BJ (cell line): Measurements from ENCODE around the gene COL27A1. TPM values are rescaled to one million over a fixed set of nuclear protein-coding genes. Genes with fewer than 3 reads are reported as not detected.

Source experiments
- CTCF ChIA-PET: fragments of 350-600 bp; formaldehyde crosslinking; extraction: SDS; loops from one replicate; lab custom pipeline; 2021; ENCODE audit warnings: antibody characterized with exemption, inconsistent platforms; lab: Yijun Ruan, JAX
- POLR2A ChIA-PET: fragments of 300-600 bp; sonication (Branson Sonifier 250); formaldehyde crosslinking; extraction: SDS; loops from one replicate; lab custom pipeline; 2021; ENCODE audit warnings: antibody characterized with exemption; lab: Charles Lee
- DNase-seq: peaks from one replicate; pipeline ENCODE4 v3.0.0-alpha.2; 2011; ENCODE audit warnings: low read depth
- H3K27me3 ChIP-seq: 2 replicates; pipeline ENCODE4 v1.6.0; 2011; ENCODE audit warnings: low read length; ENCODE audit not compliant: control insufficient read depth, insufficient read depth
- H3K36me3 ChIP-seq: 2 replicates; pipeline ENCODE4 v1.5.1; 2011; ENCODE audit warnings: low read length; ENCODE audit not compliant: control insufficient read depth, insufficient read depth
- H3K4me3 ChIP-seq: 2 replicates; pipeline ENCODE4 v1.5.1; 2011; ENCODE audit warnings: low read depth, mild to moderate bottlenecking, control low read depth, low read length
- CTCF ChIP-seq: IDR thresholded peaks from 2 replicates; pipeline ENCODE4 v1.5.1; 2011; ENCODE audit warnings: low read depth, mild to moderate bottlenecking, control low read depth, inconsistent platforms, low read length, moderate library complexity; ENCODE audit not compliant: insufficient read depth
- polyA plus RNA-seq: library from polyadenylated mRNA; depleted of rRNA; stranded (reverse); fragments of >200 nt; gene quantifications from 2 replicates; pipeline ENCODE4 v1.2.3, GENCODE V29; 2011

COL27A1 gene
- polyA plus RNA-seq, 1 experiment: 16.6 TPM

DNA sequence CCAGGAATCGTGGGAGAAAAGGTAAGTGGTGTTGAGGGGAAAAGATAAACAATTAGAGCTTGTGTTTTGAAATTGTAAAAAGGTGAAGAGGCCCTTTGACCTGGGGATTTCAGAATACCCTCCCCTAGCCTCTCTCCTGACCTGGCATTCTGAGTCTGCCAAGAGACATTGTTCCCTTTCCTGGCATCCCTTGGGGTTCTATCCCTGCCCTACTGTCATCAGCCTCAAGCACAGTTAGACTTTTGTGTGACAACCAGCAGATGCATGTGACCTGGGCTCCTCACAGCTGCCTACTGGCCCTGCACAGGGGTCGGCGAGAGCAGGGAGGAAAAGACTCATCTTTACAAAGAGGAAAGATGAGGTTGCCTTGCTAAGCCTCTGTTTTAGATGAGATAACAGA lies 95.3 kb downstream of the COL27A1 start:
- Histone ChIP-seq H3K4me3 (no peak overlapping the region), H3K36me3 (peaks cover 17% of the 10 kb centered on the region), H3K27me3 (no peaks in the 10 kb centered on the region)
- TF ChIP-seq CTCF: no peak
- ChIA-PET POLR2A (no interaction called here), CTCF (interaction anchor here (1.1 to 1.8 kb wide), 5 partner anchors 10 to 144 kb away, joined by 3 to 6 read pairs (median 3); partner anchors contain the start of gene COL27A1)
- DNase-seq: no peak

DNA sequence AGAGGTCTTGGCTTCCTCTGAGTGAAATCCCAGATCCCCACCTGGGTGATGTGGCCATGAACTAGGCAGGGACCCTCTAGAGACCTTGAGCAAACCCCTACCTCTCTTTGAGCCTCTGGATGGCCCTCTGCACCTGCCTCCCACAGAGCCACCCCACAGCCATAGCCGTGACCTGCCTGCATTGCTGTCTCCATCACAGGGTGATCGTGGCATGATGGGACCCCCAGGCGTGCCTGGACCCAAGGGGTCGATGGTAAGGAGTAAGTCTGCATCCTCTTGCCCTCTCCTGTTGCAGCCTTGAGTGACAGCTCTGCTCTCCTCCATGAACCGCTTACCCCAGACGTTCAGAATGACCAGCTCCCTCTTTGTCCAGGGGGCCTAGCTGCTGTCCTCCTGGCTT lies 97.1 kb downstream of the COL27A1 start:
- POLR2A ChIA-PET: no interaction called here
- TF ChIP-seq CTCF: no peak
- CTCF ChIA-PET: interaction anchor here (0.8 to 1.0 kb wide), 3 partner anchors 10 to 169 kb away, joined by 3 to 4 read pairs (median 3); no protein-coding TSS in a partner anchor
- H3K27me3 ChIP-seq: no peaks in the 10 kb centered on the region
- no peak overlapping the region for H3K4me3 ChIP-seq
- no peak for DNase-seq
- peaks cover 18% of the 10 kb centered on the region for H3K36me3 ChIP-seq

GRCh38 chr9:114256827-114257328 lies 101.5 kb downstream of the COL27A1 start:
- no peak for TF ChIP-seq CTCF

DNA sequence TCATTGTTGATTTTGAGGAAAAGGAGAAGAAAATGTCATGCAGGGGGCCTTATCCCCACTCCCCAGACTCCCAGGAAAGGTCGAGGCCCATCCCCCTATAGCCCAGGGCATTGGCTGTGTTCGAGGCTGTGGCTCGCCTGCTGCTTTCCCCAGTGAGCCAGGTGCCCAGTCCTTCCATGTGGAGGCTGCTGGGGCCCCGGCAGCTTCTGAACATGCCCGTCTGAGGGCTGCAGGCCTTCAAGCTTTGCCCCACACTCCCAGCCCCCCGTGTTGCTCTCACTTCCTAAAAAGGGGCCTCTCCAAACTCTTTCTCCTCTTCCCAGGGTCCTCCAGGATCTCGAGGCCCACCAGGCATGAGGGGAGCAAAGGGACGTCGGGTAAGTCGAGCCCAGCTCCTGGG lies 102.9 kb downstream of the COL27A1 start:
- ChIA-PET POLR2A (interaction anchor here (0.6 kb wide), 1 partner anchor 24 kb away, joined by 3 read pairs; no protein-coding TSS in a partner anchor), CTCF (no interaction called here)
- TF ChIP-seq CTCF: no peak

More at GRCh38 chr9:114256827-114257328, 101.5 kb downstream of the COL27A1 start:
- ChIA-PET POLR2A (no interaction called here), CTCF (no interaction called here)
- no peak overlapping the region for H3K4me3 ChIP-seq
- no peaks in the 10 kb centered on the region for H3K27me3 ChIP-seq
- peaks cover 21% of the 10 kb centered on the region for H3K36me3 ChIP-seq
- DNase-seq: no peak

GRCh38 chr9:114258866-114259797 lies 103.8 kb downstream of the COL27A1 start:
- CTCF ChIA-PET: interaction anchor here (0.6 to 4.2 kb wide), 2 partner anchors 28 to 104 kb away, joined by 3 to 17 read pairs; partner anchors contain the start of gene COL27A1

More for the DNA sequence above, 102.9 kb downstream of the COL27A1 start:
- no peak for DNase-seq
- Histone ChIP-seq H3K4me3 (no peak overlapping the region), H3K27me3 (no peaks in the 10 kb centered on the region), H3K36me3 (peaks cover 14% of the 10 kb centered on the region)

More at GRCh38 chr9:114258866-114259797, 103.8 kb downstream of the COL27A1 start:
- DNase-seq: no peak
- Histone ChIP-seq H3K4me3 (no peak overlapping the region), H3K27me3 (no peaks in the 10 kb centered on the region), H3K36me3 (peaks cover 16% of the 10 kb centered on the region)
- TF ChIP-seq CTCF: no peak
- POLR2A ChIA-PET: no interaction called here
